Measurements from ENCODE around the gene HTATIP2.
"Not testable (repeated sequence)": the region's sequence is repeated elsewhere in the genome, so short reads cannot be mapped to it uniquely, and the experiment has no call there.

The HTATIP2 gene

DNA sequence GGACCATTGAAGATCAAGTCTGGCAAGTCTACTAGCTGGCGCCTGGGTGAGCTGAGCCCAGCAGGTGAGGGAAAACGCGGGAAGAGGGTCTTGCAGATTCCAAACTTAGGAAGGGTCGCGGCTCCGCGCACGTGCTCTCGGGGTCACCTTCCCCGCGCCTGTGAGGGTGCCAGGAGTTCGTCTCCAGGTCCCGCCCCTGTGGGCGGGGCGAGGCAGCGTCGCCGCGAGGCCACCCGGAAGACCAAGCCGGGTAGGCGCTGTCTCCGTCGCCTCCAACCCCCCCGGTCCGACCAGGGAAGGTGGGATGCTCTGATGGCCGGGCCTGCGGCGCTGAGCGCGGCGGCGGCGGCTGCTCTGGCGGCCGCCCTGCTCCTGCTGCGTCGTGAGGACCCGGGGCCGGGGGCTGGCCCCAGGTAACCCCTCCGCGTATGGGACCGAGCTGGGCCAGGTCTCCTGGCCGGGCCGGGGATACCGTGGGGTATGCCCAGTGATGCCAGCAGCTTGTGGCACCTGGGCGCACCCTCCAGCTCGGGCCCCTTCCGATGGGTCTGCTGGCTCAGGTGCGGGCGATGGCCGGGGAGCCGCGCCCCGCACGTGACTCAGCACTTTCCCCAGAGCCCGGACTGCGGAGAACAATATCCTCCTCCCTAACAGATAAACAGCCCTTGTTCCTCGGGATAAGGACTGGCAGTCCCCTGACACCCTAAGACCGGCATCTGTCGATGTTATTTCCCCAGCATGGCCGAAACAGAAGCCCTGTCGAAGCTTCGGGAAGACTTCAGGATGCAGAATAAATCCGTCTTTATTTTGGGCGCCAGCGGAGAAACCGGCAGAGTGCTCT, at the start of gene HTATIP2:
Gene HTATIP2 (plus strand): TSS at position 215 of the 841 bp plus-strand sequence. CDS start 524 bp downstream, at position 739.
- DNase-seq: peak; percentile 40

DNA sequence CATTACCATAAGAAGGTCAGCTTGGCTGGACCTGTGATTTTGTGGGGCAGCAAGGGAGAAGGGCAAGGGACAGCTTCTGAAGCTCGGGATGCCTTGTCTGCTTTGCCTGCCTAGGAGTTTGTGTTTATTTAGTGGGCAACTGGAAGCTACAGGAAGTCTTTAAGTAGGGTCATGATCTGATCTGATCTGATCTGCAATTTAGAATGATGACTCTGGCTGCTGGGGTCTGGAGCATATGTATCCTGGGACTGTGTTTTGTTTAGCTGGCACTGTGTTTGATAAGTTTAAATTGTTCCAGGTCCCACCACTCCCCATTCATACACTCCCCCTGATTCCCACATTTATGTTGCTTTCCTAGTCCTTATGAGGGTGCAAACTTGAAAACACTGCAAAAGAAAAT, 47.7 kb upstream of the HTATIP2 start:
- no peak for DNase-seq

DNA sequence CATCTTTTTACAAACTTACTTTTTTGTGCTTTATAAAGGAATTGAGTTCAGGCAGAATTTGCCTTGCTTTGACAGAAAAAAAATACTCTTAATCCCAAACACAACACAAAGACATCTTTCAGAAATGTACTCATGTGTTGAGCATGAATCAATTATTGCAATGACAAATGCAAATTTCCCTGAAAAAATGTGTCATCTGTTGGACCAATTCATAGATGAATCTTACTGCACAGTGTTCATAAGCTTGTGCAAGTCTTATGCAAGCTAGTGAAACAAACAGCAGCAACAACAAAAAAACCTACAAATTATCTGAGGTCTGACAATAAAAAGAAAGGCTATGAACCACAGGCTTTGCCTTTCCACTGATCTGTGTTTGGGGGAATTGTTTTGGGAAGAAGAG, 42.3 kb upstream of the HTATIP2 start:
- DNase-seq: no peak

- no peak for DNase-seq
Observed at GRCh38 chr11:20327377-20327935, 36.1 kb upstream of the HTATIP2 start.

DNA sequence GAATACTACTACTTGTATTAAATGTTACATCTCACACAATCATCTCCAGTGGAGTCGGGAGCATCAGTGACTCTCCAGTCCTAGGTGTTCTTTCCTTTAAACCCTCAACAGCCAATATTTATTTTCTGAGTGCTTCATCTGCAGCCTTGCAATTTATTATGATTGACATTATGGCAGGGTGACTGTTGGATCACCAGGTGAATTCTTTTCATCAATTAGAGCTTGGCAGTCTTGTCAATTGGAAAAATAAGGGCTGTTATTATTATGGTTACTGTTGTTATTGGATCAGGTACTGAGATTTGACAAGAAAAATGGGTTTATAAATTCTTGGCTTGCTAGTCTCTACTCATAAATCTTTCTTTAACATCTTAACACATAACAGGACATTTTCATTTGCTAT, 27.5 kb upstream of the HTATIP2 start:
- DNase-seq: no peak

DNA sequence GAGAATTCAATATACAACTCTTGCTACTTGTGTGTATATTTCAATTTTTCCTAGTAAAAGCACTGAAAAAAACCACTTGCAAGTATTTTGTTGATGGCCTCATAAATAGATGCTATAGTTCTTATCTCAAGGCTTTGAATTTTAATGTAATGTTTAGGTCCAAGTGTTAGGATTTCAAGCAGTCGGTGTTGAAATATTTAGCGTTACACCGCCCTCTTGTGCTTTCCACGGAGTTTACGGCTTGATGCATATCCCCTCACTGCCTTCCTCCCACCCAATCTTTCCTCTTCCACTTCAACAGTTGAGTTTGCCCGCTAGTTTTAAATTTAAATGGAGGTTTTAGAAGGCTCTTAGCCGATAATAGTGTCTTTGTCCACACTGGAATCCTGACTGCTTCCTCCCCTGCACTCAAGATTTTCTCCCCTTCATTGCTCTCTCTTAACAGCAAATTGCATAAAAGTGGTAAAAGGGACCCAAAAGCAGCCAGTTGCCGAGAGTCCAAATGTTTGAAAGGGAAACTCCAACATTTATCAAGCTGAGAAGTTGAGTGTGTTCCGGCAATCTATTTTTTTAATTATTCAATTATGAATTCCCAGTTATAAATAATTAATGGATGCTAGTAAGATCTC, 25.9 kb upstream of the HTATIP2 start:
- DNase-seq: peak; percentile 48

GRCh38 chr11:20342347-20343141, 21.0 kb upstream of the HTATIP2 start:
- DNase-seq: no peak

GRCh38 chr11:20351136-20351535, 12.4 kb upstream of the HTATIP2 start:
- no peak for DNase-seq

GRCh38 chr11:20351751-20352262, 11.7 kb upstream of the HTATIP2 start:
- no peak for DNase-seq

GRCh38 chr11:20353829-20354434, 9.6 kb upstream of the HTATIP2 start:
- peak; percentile 38 for DNase-seq

GRCh38 chr11:20355221-20356219, 8.0 kb upstream of the HTATIP2 start:
- DNase-seq: peak; percentile 41

DNA sequence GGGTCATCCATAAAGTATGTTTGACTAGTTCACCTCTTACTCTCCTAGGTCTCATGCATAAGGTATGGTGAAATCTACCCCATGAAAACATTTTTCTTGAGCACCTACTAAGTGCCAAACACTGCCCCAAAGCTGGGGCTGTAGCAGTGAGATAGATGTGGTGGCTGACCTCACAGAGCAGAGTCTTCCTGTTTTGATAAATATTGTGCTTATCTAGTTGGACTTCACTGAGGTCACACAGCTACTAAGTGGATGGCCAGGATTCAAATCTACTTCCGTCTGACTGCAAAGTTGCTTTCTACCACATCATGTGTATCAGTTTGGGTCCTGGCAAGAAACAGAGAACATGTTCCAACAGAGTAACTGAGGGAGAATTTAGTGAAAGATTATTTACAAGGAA, 6.4 kb upstream of the HTATIP2 start:
- DNase-seq: no peak

DNA sequence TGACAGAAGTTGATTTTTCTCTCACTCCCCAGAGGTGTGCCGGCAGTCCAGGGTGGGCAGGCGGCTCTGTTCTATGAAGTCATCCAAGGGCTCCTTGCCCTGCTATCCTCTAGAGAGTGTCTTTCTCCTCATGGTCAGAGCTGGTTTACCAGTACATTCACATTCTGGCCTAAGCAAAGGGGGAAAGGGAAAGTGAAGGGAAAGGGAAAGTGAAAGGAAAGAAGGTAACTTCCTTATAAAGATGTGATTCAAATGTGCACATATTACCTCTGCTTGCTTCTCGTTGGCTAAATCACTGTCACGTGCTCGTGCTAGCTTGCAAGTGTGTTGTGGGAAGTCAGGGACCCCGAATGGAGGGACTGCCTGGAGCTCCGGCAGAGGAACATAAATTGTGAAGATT, 2.9 kb upstream of the HTATIP2 start:
- DNase-seq: no peak

GRCh38 chr11:20362481-20362880, 1.0 kb upstream of the HTATIP2 start:
- DNase-seq: no peak

DNA sequence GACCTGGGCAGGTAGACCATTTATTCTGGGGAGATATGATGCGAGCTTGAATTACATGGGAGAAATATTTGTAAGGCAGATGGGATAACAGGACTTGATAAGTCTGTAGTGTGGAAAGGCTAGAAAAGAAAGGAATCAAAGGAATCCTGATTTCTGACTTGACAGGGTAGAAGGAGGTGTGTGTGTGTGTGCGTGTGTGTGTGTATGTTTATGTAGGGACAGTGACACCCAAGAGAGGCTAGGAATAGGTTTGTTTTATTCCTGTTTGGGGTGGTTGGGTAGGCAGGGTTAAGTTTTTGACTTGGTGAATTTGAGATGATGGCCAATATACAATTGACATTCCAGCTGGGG, 390 bp upstream of the HTATIP2 start:
- DNase-seq: no peak

DNA sequence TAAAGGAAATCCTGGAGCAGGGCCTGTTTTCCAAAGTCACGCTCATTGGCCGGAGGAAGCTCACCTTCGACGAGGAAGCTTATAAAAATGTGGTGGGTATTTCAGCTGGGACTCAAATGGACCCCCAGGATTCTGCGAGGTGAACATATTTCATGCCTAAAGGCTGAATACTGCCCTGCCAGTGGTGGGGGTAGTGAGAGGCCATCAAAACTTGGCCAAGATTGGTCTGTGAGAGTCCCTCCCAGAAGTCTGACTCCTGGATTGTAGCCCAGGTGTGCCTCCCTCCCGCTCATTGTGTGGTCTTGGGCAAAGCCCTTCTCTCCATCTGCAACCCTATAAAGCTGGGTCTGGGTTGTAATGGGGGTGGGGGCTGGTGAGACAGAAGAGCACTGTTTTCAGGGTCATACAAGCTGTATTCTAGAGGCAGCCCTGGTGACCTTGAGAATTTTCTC, 853 bp downstream of the HTATIP2 start:
- DNase-seq: peak; percentile 9

GRCh38 chr11:20365465-20365864, 2.0 kb downstream of the HTATIP2 start:
- not testable (repeated sequence) for DNase-seq

DNA sequence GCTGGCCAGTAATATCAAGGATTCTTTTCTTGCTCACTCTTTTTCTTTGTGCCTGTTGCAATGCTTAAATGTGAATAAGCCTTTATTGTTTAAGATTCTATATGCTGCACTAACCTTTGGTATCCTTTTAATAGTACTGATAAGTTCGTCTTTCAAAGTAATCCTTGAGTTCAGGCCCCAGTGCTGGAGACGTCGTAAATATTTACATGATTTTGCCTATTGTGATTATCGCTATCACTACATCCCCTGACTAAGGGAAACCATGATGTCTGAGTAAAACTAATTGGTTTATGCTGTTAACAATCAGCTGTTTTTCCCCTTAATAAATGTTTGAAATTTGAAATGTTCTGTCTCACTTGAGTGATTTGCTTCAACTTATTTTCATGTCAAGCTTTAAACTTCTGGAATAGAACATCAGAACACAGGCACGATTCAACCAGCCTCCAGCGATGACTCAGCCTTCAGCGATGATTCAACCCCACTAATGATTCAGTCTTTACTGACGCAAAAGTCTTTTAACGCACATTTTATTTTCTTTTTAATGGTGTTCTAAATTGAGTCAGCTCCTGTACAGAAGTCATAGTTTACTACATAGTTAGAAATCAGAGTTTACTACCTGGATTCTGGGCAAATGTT, 3.9 kb downstream of the HTATIP2 start:
- DNase-seq: no peak

GRCh38 chr11:20368438-20368837, 4.9 kb downstream of the HTATIP2 start:
- no peak for DNase-seq

DNA sequence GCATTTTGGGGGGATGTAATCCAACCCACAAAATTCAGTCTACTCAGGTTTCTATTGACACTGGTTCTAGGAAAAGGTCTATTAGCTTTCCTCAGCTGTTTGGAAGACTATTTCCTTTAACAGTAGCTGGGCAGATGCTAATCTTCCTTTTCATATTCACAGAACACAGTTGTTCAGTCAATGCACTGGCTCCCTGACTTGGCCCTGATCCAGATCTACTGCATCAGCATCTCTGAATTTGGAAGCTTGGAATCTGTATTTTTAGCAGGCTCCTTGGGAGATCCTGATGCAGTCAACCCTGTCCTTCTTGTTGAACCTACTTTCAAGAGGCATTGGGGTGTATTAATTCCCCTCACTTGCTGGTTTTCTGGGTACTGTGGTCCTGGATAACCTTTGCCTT, 6.3 kb downstream of the HTATIP2 start:
- no peak for DNase-seq
